Hematopoietic multipotent progenitor cell treated with erythropoietin and hydrocortisone succinate and interleukin-3 and kit ligand, for 8 days (in vitro differentiated cells): Measurements from ENCODE around the gene TYRO3.
"Not testable (repeated sequence)": the region's sequence is repeated elsewhere in the genome, so short reads cannot be mapped to it uniquely, and the experiment has no call there.

ENCODE experiments used
- DNase-seq: peaks from one replicate; pipeline ENCODE4 v3.0.0-alpha.2; 2015

Gene TYRO3

GRCh38 chr15:41554915-41555314, 4.1 kb upstream of the TYRO3 start:
- DNase-seq, result no peak

GRCh38 chr15:41556677-41557076, 2.3 kb upstream of the TYRO3 start:
- DNase-seq, result no peak

GRCh38 chr15:41557673-41558399, 1.2 kb upstream of the TYRO3 start:
- DNase-seq, result peak; percentile 79

GRCh38 chr15:41559239-41559782, 299 bp downstream of the TYRO3 start:
- no peak for DNase-seq

GRCh38 chr15:41560572-41560874, 1.5 kb downstream of the TYRO3 start:
- DNase-seq, result no peak

GRCh38 chr15:41561104-41561776, 2.2 kb downstream of the TYRO3 start:
- DNase-seq, result no peak

- DNase-seq, result no peak
Observed at GRCh38 chr15:41561777-41562145, 2.7 kb downstream of the TYRO3 start.

GRCh38 chr15:41562244-41562643, 3.2 kb downstream of the TYRO3 start:
- no peak for DNase-seq

GRCh38 chr15:41562784-41563198, 3.8 kb downstream of the TYRO3 start:
- DNase-seq, result no peak

- no peak for DNase-seq
Observed at GRCh38 chr15:41564286-41564959, 5.4 kb downstream of the TYRO3 start.

GRCh38 chr15:41564960-41565502, 6.0 kb downstream of the TYRO3 start:
- DNase-seq, result no peak

GRCh38 chr15:41565702-41566101, 6.7 kb downstream of the TYRO3 start:
- no peak for DNase-seq

- DNase-seq, result no peak
Observed at GRCh38 chr15:41566121-41566885, 7.3 kb downstream of the TYRO3 start.

GRCh38 chr15:41567261-41567660, 8.2 kb downstream of the TYRO3 start:
- DNase-seq, result no peak

- DNase-seq, result no peak
Observed at GRCh38 chr15:41567862-41568261, 8.8 kb downstream of the TYRO3 start.

- no peak for DNase-seq
Observed at GRCh38 chr15:41568350-41569017, 9.5 kb downstream of the TYRO3 start.

GRCh38 chr15:41569232-41569631, 10.2 kb downstream of the TYRO3 start:
- DNase-seq, result not testable (repeated sequence)

GRCh38 chr15:41570764-41571163, 11.8 kb downstream of the TYRO3 start:
- no peak for DNase-seq

- DNase-seq, result no peak
Observed at GRCh38 chr15:41571948-41572347, 12.9 kb downstream of the TYRO3 start.

GRCh38 chr15:41572866-41573265, 13.9 kb downstream of the TYRO3 start:
- no peak for DNase-seq

GRCh38 chr15:41573396-41573795, 14.4 kb downstream of the TYRO3 start:
- DNase-seq, result no peak

GRCh38 chr15:41574158-41574557, 15.1 kb downstream of the TYRO3 start:
- DNase-seq, result no peak
